BLaER1 (cell line): ENCODE measurements around the gene ADCK1.

Experiments used
- H3K27ac ChIP-seq: shearing (Covaris generic); formaldehyde crosslinking; 2 replicates; pipeline ENCODE4 v1.8.1; 2022
- H3K27me3 ChIP-seq: shearing (Covaris generic); formaldehyde crosslinking; 2 replicates; pipeline ENCODE4 v1.8.1; 2022
- H3K36me3 ChIP-seq: shearing (Covaris generic); formaldehyde crosslinking; 2 replicates; pipeline ENCODE4 v1.8.1; 2022
- H3K4me1 ChIP-seq: shearing (Covaris generic); formaldehyde crosslinking; 2 replicates; pipeline ENCODE4 v1.8.1; 2022
- H3K4me2 ChIP-seq: shearing (Covaris generic); formaldehyde crosslinking; 2 replicates; pipeline ENCODE4 v1.8.1; 2022
- H3K4me3 ChIP-seq: shearing (Covaris generic); formaldehyde crosslinking; 2 replicates; pipeline ENCODE4 v1.8.1; 2022
- H3K9ac ChIP-seq: shearing (Covaris generic); formaldehyde crosslinking; 2 replicates; pipeline ENCODE4 v1.8.1; 2022
- H3K9me3 ChIP-seq: shearing (Covaris generic); formaldehyde crosslinking; 2 replicates; pipeline ENCODE4 v1.8.1; 2022
- H4K20me1 ChIP-seq: shearing (Covaris generic); formaldehyde crosslinking; 2 replicates; pipeline ENCODE4 v1.8.1; 2022
- Cebpa-rat ChIP-seq: shearing (Covaris generic); IDR thresholded peaks from 2 replicates; pipeline ENCODE4 v1.8.1; 2022

ADCK1 gene

DNA sequence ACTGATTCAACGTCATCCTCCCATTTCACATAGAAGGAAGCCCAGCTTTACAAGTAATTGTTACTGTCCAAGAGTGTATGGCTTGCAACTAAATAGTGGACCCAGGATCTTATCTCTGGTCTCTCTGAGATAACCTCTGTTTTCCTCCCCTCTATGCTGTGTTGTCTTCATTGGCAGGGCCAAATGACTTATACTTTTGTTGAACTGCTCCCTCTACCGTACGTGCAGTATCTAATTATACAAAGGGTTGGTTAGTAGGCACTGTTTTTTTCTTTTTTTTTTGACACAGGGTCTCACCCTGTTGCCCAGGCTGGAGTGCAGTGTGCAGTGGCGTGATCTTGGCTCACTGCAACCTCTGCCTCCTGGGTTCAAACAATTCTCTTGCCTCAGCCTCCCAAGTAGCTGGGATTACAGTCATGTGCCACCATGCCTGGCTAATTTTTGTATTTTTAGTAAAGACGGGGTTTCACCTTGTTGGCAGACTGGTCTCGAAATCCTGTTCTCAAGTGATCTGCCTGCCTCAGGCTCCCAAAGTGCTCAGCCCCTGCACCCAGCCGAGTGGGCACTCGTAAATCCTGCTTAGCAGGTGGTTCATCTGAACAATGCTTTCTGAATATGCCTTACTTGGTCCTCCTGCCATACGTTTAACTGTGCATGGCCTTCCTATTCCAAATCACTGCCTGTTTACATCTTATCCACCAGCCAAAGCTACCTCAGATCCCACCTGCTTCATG is 162.1 kb downstream of the ADCK1 start:
- no peaks in the 10 kb centered on the region for H3K36me3 ChIP-seq
- TF ChIP-seq Cebpa-rat = no peak
- H3K27me3 ChIP-seq = no peaks in the 10 kb centered on the region
- H3K27ac ChIP-seq = no peak overlapping the region
- H3K4me3 ChIP-seq = no peak overlapping the region
- H3K4me2 ChIP-seq = 0 out of 2 replicates have a peak overlapping the region, but pooled peaks have one; percentile 19
- peaks cover 13% of the 10 kb centered on the region for H3K9me3 ChIP-seq
- peaks cover 37% of the 10 kb centered on the region for H3K4me1 ChIP-seq
- no peak overlapping the region for H3K9ac ChIP-seq
- no peaks in the 10 kb centered on the region for H4K20me1 ChIP-seq

DNA sequence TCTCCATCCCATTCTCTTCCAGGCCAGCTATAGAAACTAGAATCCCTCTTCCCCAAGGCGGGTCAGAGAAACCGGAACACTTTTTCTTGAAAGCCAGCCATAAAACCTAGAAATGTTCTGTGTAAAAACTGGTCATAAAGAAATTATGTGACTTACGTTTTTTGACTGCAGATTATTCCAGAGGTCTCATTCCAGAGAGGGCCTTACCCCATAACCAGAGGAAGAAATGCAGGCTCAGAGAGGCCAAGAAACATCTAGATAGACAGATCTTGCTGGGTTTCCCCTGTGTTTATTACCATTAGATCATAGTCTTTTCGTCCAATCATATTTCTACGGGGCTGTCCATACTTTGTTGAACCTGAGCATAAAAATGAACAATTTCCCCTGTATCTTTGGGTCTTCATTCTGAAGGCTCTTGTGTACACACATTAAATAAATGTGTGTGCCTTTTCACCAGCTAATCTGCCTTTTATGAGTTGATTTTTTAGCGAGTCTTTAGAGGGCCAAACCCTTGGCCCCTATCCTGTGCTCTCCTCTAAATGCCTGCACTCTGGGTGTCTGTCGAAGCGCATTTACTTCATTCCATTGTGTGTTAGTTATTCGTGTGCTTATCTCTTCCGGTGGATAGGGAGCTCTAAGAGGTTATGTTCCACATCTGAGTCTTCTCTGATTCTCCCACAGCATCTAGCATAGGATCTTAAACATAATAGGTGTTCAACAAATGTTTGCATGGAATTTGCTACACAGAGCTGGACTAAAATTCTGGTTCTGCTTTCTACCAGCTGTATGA is 163.0 kb downstream of the ADCK1 start:
- Histone ChIP-seq H4K20me1 (no peaks in the 10 kb centered on the region), H3K4me2 (0 out of 2 replicates have a peak overlapping the region, but pooled peaks have one; percentile 19), H3K9me3 (peaks cover 13% of the 10 kb centered on the region), H3K27me3 (no peaks in the 10 kb centered on the region), H3K4me1 (peaks cover 34% of the 10 kb centered on the region), H3K4me3 (no peak overlapping the region), H3K36me3 (no peaks in the 10 kb centered on the region), H3K27ac (no peak overlapping the region), H3K9ac (no peak overlapping the region)
- TF ChIP-seq Cebpa-rat = no peak

DNA sequence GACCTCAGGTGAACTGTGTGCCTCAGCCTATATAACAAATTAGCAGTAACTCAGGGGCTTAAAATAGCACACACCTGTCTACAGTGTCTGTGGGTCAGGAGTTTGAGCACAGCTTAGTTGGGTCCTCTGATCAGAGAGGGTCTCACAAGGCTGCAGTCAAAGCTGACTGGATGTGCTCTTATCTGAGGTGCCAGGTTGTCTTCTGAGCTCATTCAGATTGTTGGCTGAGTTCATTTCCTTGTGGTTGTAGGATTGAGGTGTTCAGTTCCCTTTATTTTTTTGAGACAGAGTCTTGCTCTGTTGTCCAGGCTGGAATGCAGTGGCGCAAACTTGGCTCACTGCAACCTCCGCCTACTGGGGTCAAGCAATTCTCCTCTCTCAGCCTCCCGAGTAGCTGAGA is 164.7 kb downstream of the ADCK1 start:
- Histone ChIP-seq H3K4me3 (no peak overlapping the region), H3K36me3 (no peaks in the 10 kb centered on the region), H3K4me2 (peak overlapping the region; percentile 78), H3K27me3 (no peaks in the 10 kb centered on the region), H3K27ac (no peak overlapping the region), H3K9me3 (peaks cover 8% of the 10 kb centered on the region; the same call in 1 of the 2 replicates), H4K20me1 (no peaks in the 10 kb centered on the region), H3K9ac (no peak overlapping the region), H3K4me1 (peaks cover 34% of the 10 kb centered on the region)
- TF ChIP-seq Cebpa-rat = no peak

DNA sequence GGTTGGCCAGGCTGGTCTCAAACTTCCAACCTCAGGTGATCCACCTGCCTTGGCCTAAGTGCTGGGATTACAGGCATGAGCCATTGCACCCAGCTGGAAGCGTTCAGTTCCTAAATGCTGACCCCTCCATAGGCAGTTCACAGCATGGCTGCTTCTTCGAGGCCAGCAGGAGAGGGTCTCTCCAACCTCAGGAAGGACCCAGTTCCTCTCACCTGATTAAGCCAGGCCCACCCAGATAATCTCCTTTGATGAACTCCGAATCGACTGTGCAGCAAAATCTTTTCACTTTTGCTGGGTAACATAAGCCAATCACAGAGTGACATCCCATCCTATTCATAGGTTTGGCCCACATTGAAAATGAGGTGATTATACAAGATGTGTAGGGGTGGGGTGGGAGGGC is 165.1 kb downstream of the ADCK1 start:
- 0 out of 2 replicates have a peak, but pooled peaks cover 5% of the 10 kb centered on the region for H3K9me3 ChIP-seq
- H3K4me3 ChIP-seq = no peak overlapping the region
- H3K4me2 ChIP-seq = peak overlapping the region; percentile 78
- H3K4me1 ChIP-seq = peaks cover 34% of the 10 kb centered on the region
- H3K27me3 ChIP-seq = no peaks in the 10 kb centered on the region
- no peaks in the 10 kb centered on the region for H4K20me1 ChIP-seq
- no peak overlapping the region for H3K27ac ChIP-seq
- no peak overlapping the region for H3K9ac ChIP-seq
- no peak for TF ChIP-seq Cebpa-rat
- H3K36me3 ChIP-seq = no peaks in the 10 kb centered on the region

DNA sequence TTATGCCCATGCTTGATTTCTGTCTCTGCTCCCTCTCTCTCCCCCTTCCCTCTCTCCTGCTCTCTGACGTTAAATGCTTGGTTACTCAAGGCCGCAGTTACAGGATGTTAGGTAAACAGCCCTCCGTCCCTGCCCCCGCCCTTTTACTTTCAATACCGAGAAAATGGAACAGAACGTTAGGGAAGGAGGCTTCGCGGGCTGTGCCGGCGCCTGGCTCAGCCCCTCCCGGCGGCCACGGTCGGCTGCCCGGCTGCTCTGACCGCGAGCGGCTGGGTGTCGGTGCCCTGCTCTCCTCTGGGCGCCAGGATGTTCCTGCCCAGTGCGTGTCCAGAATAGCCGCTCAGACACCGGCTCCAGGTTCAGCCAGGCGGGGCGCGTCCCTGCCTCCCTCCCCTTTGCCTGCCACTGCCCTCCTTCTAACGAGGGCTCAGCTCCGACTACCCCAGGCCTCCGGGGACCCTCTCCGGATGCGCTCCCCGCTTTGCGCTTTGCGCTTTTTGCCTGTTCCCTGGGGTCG is 166.1 kb downstream of the ADCK1 start:
- Histone ChIP-seq H3K4me3 (peak overlapping the region; percentile 66), H3K36me3 (no peaks in the 10 kb centered on the region), H3K4me2 (peak overlapping the region; percentile 78), H3K9me3 (0 out of 2 replicates have a peak, but pooled peaks cover 1% of the 10 kb centered on the region), H3K4me1 (peaks cover 34% of the 10 kb centered on the region), H4K20me1 (no peaks in the 10 kb centered on the region), H3K27me3 (no peaks in the 10 kb centered on the region), H3K27ac (peak overlapping the region; percentile 77), H3K9ac (peak overlapping the region; percentile 69)
- TF ChIP-seq Cebpa-rat = peak; percentile 23; the same call in 1 of the 2 replicates

DNA sequence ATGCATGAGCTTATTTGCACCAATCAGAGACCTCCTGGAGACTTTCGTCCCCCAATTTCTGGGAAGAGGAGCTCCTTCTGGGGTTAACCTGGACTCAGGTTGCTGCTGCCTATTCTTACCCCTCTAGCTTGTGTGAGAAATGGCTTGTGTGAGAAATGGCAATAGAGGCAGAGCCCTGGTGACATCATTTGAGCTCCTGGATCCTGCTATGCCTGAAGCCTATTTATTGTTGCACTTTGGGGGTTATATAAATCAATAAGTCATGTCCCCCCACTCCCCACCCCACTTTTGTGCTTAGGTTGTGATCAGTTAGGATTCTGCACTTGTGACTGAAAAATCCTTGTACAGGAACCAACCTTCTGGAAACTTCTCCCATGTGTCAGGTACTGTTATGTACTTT is 167.2 kb downstream of the ADCK1 start:
- no peaks in the 10 kb centered on the region for H3K27me3 ChIP-seq
- TF ChIP-seq Cebpa-rat = no peak
- H3K4me3 ChIP-seq = no peak overlapping the region
- H3K9me3 ChIP-seq = no peaks in the 10 kb centered on the region
- H4K20me1 ChIP-seq = no peaks in the 10 kb centered on the region
- H3K27ac ChIP-seq = no peak overlapping the region
- H3K4me2 ChIP-seq = peak overlapping the region; percentile 78
- no peak overlapping the region for H3K9ac ChIP-seq
- peaks cover 32% of the 10 kb centered on the region for H3K4me1 ChIP-seq
- H3K36me3 ChIP-seq = no peaks in the 10 kb centered on the region

DNA sequence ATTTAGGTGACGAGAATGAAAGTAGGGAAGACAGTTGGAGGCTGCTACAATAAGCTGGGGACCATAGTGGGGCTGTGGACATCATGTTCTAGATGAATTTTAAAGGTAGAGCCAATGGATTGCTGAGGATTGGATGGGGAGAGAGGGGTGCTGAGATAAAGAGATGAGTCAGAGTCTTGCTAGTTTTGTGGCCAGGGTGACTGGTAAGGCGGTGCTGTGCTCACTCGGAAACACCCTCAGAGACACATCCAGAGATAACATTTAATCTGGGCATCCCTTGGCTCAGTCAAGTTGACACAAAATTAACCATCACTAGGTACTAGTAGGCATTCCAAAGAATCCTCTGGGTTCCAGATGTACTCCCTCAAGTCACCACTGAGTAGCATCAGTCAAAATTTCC is 170.7 kb downstream of the ADCK1 start:
- Histone ChIP-seq H3K4me1 (peaks cover 13% of the 10 kb centered on the region), H4K20me1 (no peaks in the 10 kb centered on the region), H3K36me3 (no peaks in the 10 kb centered on the region), H3K27me3 (no peaks in the 10 kb centered on the region), H3K4me2 (no peak overlapping the region), H3K9me3 (no peaks in the 10 kb centered on the region), H3K9ac (no peak overlapping the region), H3K27ac (no peak overlapping the region), H3K4me3 (no peak overlapping the region)
- no peak for TF ChIP-seq Cebpa-rat

DNA sequence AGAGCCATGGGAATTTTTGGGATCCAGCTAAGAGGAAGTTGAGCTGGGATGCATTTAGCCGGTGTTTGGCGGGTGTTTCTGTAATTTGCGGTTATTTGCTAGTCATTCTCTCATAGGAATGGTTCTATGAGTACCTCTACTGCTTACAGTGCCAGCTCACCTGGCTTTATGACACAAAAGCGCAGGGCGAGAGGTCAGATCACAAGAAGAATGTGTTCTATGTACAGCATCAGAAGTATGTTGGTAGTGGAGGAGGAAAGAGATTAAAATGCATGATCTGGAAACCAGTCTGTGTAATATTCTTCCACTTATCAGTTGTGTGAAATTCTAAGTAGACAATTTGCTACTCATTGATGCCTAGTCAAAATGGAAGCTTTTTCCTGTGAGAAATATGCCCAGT is 173.3 kb downstream of the ADCK1 start:
- H3K9ac ChIP-seq = no peak overlapping the region
- H3K27ac ChIP-seq = no peak overlapping the region
- TF ChIP-seq Cebpa-rat = no peak
- H3K4me3 ChIP-seq = no peak overlapping the region
- no peaks in the 10 kb centered on the region for H3K27me3 ChIP-seq
- H3K36me3 ChIP-seq = no peaks in the 10 kb centered on the region
- H3K4me1 ChIP-seq = peaks cover 5% of the 10 kb centered on the region; the same call in 1 of the 2 replicates
- H4K20me1 ChIP-seq = no peaks in the 10 kb centered on the region
- H3K4me2 ChIP-seq = no peak overlapping the region
- no peaks in the 10 kb centered on the region for H3K9me3 ChIP-seq

DNA sequence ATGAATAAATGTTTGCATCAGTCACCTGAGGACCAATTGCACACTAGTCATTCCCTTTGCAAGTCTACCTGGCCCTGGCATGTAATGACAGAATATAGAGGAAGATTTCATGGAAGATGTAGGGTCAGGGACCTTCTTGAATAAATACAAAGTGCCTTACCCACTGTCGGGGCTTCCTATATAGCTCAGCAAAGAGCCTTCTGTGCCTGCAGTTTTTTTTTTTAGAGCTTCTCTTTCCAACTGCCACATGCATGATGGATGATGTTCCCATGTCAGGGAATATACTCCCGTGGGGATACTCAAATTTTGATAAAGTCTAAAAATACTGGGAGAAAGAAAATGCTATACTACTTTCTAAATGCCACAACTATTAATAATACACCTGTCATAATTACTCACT is 176.7 kb downstream of the ADCK1 start:
- no peaks in the 10 kb centered on the region for H3K9me3 ChIP-seq
- no peaks in the 10 kb centered on the region for H3K27me3 ChIP-seq
- H3K36me3 ChIP-seq = no peaks in the 10 kb centered on the region
- H3K4me2 ChIP-seq = no peak overlapping the region
- H3K27ac ChIP-seq = no peak overlapping the region
- no peak overlapping the region for H3K4me3 ChIP-seq
- H4K20me1 ChIP-seq = no peaks in the 10 kb centered on the region
- H3K4me1 ChIP-seq = peaks cover 39% of the 10 kb centered on the region
- no peak overlapping the region for H3K9ac ChIP-seq
- no peak for TF ChIP-seq Cebpa-rat

DNA sequence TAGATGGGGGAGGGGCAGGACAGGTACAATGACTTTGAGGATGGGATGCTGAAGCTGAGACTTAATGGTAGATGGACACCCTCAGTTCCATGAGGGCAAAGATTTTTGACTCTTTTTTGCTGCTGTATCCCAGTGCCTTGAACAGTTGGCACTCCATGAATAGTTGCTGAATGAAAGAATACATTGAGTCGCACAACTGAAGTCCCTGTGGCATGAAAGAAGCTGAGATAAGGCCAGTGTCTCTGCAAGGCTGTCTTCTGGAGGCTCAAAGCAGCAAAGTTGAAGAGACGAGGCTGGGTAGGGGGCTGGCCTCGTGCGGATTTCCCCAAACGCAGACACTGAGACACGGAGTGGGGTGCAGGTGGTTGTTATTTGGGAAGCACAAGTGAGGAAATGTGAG is 179.3 kb downstream of the ADCK1 start:
- H4K20me1 ChIP-seq = no peaks in the 10 kb centered on the region
- peaks cover 64% of the 10 kb centered on the region for H3K4me1 ChIP-seq
- H3K9me3 ChIP-seq = no peaks in the 10 kb centered on the region
- H3K27ac ChIP-seq = no peak overlapping the region
- H3K4me3 ChIP-seq = 0 out of 2 replicates have a peak overlapping the region, but pooled peaks have one; percentile 57
- H3K27me3 ChIP-seq = no peaks in the 10 kb centered on the region
- TF ChIP-seq Cebpa-rat = no peak
- H3K9ac ChIP-seq = no peak overlapping the region
- no peaks in the 10 kb centered on the region for H3K36me3 ChIP-seq
- H3K4me2 ChIP-seq = peak overlapping the region; percentile 98
